Measurements from ENCODE around the gene CELA2A. TPM values are rescaled to one million over a fixed set of nuclear protein-coding genes. Genes with fewer than 3 reads are reported as not detected.
"Not testable (repeated sequence)": the region's sequence is repeated elsewhere in the genome, so short reads cannot be mapped to it uniquely, and the experiment has no call there.

Gene CELA2A
- total RNA-seq, 4 donors from 2014 or later, result 0.42 to 9.3 (median 1.5) TPM

- Histone ChIP-seq H3K4me3 (no peak overlapping the region), H3K27me3 (no peaks in the 10 kb centered on the region), H3K36me3 (peaks cover 0 to 49% (median 0%) of the 10 kb centered on the region in 3 donors), H3K4me1 (no peaks in the 10 kb centered on the region), H3K27ac (no peak overlapping the region), H3K9me3 (no peaks in the 10 kb centered on the region)
- no peak for DNase-seq (ENCODE audit: low spot score in 2 of 2)
- no peak for TF ChIP-seq EP300 (IDR thresholded peaks at IDR 0.05)
- TF ChIP-seq POLR2A (IDR thresholded peaks at IDR 0.05), result no peak
- TF ChIP-seq CTCF (IDR thresholded peaks at IDR 0.05), result no peak
- 76 to 79% methylated on average over 2 of the region's 2 CpGs for WGBS, 2 donors
Observed at GRCh38 chr1:15483971-15484370, 27.4 kb downstream of the CELA2A start.

GRCh38 chr1:15484443-15484842, 27.9 kb downstream of the CELA2A start:
- WGBS, 2 donors, result 86 to 87% methylated on average over 6 of the region's 6 CpGs

GRCh38 chr1:15485636-15486035, 29.1 kb downstream of the CELA2A start:
- no peak for TF ChIP-seq CTCF (IDR thresholded peaks at IDR 0.05)
- Histone ChIP-seq H3K9me3 (peaks cover 0 to 4% (median 0%) of the 10 kb centered on the region in 4 donors), H3K27me3 (no peaks in the 10 kb centered on the region), H3K4me1 (no peaks in the 10 kb centered on the region), H3K36me3 (peaks cover 0 to 65% (median 0%) of the 10 kb centered on the region in 3 donors), H3K27ac (no peak overlapping the region), H3K4me3 (no peak overlapping the region)
- 92% methylated on average over 6 of the region's 6 CpGs for WGBS, 2 donors
- DNase-seq (ENCODE audit: low spot score in 2 of 2), result no peak

More at GRCh38 chr1:15484443-15484842, 27.9 kb downstream of the CELA2A start:
- H3K4me3 ChIP-seq; H3K27me3 ChIP-seq; DNase-seq (ENCODE audit: low spot score in 2 of 2); H3K27ac ChIP-seq; H3K9me3 ChIP-seq; H3K4me1 ChIP-seq: not testable (repeated sequence)
- H3K36me3 ChIP-seq, result peaks cover 0 to 53% (median 0%) of the 10 kb centered on the region in 3 donors

GRCh38 chr1:15486844-15487610, 30.5 kb downstream of the CELA2A start:
- DNase-seq (ENCODE audit: low spot score in 2 of 2); H3K27ac ChIP-seq; H3K9me3 ChIP-seq; H3K4me3 ChIP-seq; H3K4me1 ChIP-seq; H3K27me3 ChIP-seq: not testable (repeated sequence)
- 94 to 96% methylated on average over 10 to 17 of the region's 17 CpGs for WGBS, 2 donors
- peaks cover 0 to 79% (median 0%) of the 10 kb centered on the region in 3 donors for H3K36me3 ChIP-seq

- WGBS, 2 donors, result 91 to 92% methylated on average over 3 of the region's 3 CpGs
- no peak overlapping the region for H3K27ac ChIP-seq
- no peaks in the 10 kb centered on the region for H3K4me1 ChIP-seq
- H3K4me3 ChIP-seq, result no peak overlapping the region
- H3K27me3 ChIP-seq, result no peaks in the 10 kb centered on the region
- H3K9me3 ChIP-seq, result peaks cover 0 to 8% (median 0%) of the 10 kb centered on the region in 4 donors
- H3K36me3 ChIP-seq, result peaks cover 0 to 93% (median 0%) of the 10 kb centered on the region in 3 donors
- TF ChIP-seq CTCF (IDR thresholded peaks at IDR 0.05), result no peak
- no peak for TF ChIP-seq EP300 (IDR thresholded peaks at IDR 0.05)
- no peak for TF ChIP-seq POLR2A (IDR thresholded peaks at IDR 0.05)
- no peak for DNase-seq (ENCODE audit: low spot score in 2 of 2)
Observed at GRCh38 chr1:15488371-15488770, 31.8 kb downstream of the CELA2A start.

GRCh38 chr1:15489052-15489736, 32.7 kb downstream of the CELA2A start:
- peaks cover 0 to 95% (median 0%) of the 10 kb centered on the region in 3 donors for H3K36me3 ChIP-seq
- H3K27me3 ChIP-seq, result no peaks in the 10 kb centered on the region
- DNase-seq (ENCODE audit: low spot score in 2 of 2), result no peak
- H3K9me3 ChIP-seq, result peaks cover 0 to 8% (median 0%) of the 10 kb centered on the region in 4 donors
- no peak for TF ChIP-seq CTCF (IDR thresholded peaks at IDR 0.05)
- TF ChIP-seq EP300 (IDR thresholded peaks at IDR 0.05), result no peak
- TF ChIP-seq POLR2A (IDR thresholded peaks at IDR 0.05), result no peak
- H3K4me3 ChIP-seq, result no peak overlapping the region
- WGBS, 2 donors, result 74 to 78% methylated on average over 13 of the region's 13 CpGs
- no peaks in the 10 kb centered on the region for H3K4me1 ChIP-seq
- H3K27ac ChIP-seq, result no peak overlapping the region

- not testable (repeated sequence) for H3K27me3 ChIP-seq; DNase-seq (ENCODE audit: low spot score in 2 of 2); H3K9me3 ChIP-seq; H3K4me1 ChIP-seq; H3K27ac ChIP-seq; H3K4me3 ChIP-seq
- 82 to 95% methylated on average over 4 of the region's 4 CpGs for WGBS, 2 donors
- H3K36me3 ChIP-seq, result peaks cover 0 to 98% (median 0%) of the 10 kb centered on the region in 3 donors
Observed at GRCh38 chr1:15491010-15491409, 34.5 kb downstream of the CELA2A start.

Data from tibial nerve (tissue), 4 donors.